ENCODE data around the gene MRPL4.

MRPL4 gene

DNA sequence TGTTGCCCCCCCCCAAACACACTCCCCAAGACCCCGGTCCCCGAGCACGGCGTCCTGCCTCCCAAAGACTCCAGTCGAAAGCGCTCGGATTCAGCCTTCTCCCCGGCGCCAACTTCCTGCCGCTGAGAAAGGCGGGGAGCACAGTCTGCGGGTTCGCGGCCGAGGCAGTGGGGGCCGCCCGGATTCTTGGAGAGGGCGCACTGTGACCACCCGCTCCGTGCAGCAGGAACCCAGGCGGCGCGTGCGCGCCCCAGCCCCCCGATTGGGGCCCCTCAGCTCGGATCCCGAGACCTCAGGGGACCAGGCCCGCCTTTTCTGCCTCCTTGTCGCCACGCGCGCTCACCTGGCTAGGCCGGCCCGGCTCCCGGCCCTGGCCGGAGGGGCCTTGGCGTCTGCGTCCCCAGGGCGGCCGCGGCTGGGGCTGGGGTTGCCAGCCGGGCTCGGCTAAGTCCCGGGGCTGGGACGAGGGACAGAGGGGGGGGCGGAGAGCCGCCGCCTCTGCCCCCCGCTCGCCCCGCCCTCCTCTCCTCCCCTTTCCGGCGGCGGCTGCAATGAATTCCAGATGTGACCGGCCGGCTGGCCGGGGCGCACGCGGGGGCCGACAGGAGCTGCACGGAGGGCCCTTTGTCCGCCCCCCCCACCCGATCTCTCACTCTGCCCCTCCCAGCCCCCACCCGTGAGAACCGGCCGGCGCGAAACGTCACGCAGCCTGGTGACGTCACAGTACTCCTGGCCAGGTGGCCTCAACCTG lies 21.0 kb upstream of the MRPL4 start, which contains the start of gene S1PR2:
S1PR2 (minus strand) TSS at position 471 of the 751 bp plus-strand sequence. CDS start 6,426 bp downstream, outside the sequence.
- no peak for TF ChIP-seq EZH2phosphoT487 (IDR thresholded peaks at IDR 0.05; ENCODE audit: borderline replicate concordance)
- TF ChIP-seq, protein P1, sequence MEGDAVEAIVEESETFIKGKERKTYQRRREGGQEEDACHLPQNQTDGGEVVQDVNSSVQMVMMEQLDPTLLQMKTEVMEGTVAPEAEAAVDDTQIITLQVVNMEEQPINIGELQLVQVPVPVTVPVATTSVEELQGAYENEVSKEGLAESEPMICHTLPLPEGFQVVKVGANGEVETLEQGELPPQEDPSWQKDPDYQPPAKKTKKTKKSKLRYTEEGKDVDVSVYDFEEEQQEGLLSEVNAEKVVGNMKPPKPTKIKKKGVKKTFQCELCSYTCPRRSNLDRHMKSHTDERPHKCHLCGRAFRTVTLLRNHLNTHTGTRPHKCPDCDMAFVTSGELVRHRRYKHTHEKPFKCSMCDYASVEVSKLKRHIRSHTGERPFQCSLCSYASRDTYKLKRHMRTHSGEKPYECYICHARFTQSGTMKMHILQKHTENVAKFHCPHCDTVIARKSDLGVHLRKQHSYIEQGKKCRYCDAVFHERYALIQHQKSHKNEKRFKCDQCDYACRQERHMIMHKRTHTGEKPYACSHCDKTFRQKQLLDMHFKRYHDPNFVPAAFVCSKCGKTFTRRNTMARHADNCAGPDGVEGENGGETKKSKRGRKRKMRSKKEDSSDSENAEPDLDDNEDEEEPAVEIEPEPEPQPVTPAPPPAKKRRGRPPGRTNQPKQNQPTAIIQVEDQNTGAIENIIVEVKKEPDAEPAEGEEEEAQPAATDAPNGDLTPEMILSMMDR (conservative IDR thresholded peaks at IDR 0.05; ENCODE audit: low read length), result no peak
- Histone ChIP-seq H3F3A (ENCODE audit: low read depth) (no peaks in the 10 kb centered on the region; the same call in 1 of the 2 replicates), H3K79me2 (ENCODE audit: insufficient read depth, low read length) (peaks cover 10% of the 10 kb centered on the region; the same call in 1 of the 2 replicates), H3K9me3 (ENCODE audit: insufficient read depth, low read depth, low read length) (no peaks in the 10 kb centered on the region), H3K9me2 (replicated peaks; ENCODE audit: low read depth, low read length) (no peaks in the 10 kb centered on the region), H3K27me3 (ENCODE audit: insufficient read depth, low read length, poor library complexity, severe bottlenecking) (no peaks in the 10 kb centered on the region), H3K9ac (ENCODE audit: low read depth, low read length, poor library complexity, severe bottlenecking) (peak within 1 kb of the TSS; percentile 76), H3K4me2 (ENCODE audit: low read depth, low read length, poor library complexity, severe bottlenecking) (peak within 1 kb of the TSS; percentile 82), H3K4me1 (ENCODE audit: insufficient read depth, low read length, poor library complexity, severe bottlenecking) (peaks cover 27% of the 10 kb centered on the region), H2AFZ (ENCODE audit: low read length) (peak within 1 kb of the TSS; percentile 94), H3K36me3 (ENCODE audit: insufficient read depth, low read length) (no peaks in the 10 kb centered on the region), H4K20me1 (ENCODE audit: insufficient read depth, low read length, poor library complexity, severe bottlenecking) (no peaks in the 10 kb centered on the region), H3K4me3 (ENCODE audit: low read length, poor library complexity, severe bottlenecking) (peak within 1 kb of the TSS; percentile 78)

DNA sequence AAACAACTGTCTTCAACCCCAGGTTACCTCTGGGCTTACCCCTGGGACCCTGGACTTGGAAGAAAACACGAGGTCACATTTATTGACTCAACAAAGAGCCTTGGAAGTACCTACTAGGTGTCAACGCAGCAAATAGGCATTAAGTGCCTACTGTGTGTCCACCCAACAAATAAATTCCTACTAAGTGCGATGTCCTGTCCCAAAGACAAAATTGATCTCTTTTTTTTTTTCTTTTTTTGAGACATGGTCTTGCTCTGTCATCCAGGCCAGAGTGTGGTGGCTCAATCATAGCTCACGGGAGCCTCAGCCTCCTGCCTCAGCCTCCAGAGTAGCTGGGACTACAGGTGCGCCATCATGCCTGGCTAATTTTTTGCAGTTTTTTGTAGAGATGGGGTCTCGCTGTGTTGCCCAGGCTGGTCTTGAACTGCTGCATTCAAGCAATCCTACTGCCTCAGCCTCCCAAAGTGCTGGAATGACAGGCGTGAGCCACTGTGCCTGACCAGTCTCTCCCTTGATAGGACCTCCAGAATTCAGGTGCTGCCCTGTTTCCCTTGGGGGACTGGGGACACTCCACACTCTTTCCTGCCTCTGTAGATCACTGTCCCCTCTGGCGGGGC lies 20.3 kb upstream of the MRPL4 start:
- Histone ChIP-seq H3K9me3 (ENCODE audit: insufficient read depth, low read depth, low read length) (no peaks in the 10 kb centered on the region), H3F3A (ENCODE audit: low read depth) (no peaks in the 10 kb centered on the region; the same call in 1 of the 2 replicates), H3K9ac (ENCODE audit: low read depth, low read length, poor library complexity, severe bottlenecking) (peak overlapping the region; percentile 76), H3K4me1 (ENCODE audit: insufficient read depth, low read length, poor library complexity, severe bottlenecking) (peaks cover 32% of the 10 kb centered on the region), H2AFZ (ENCODE audit: low read length) (peak overlapping the region; percentile 94), H3K79me2 (ENCODE audit: insufficient read depth, low read length) (peaks cover 10% of the 10 kb centered on the region; the same call in 1 of the 2 replicates), H3K27me3 (ENCODE audit: insufficient read depth, low read length, poor library complexity, severe bottlenecking) (no peaks in the 10 kb centered on the region), H3K36me3 (ENCODE audit: insufficient read depth, low read length) (no peaks in the 10 kb centered on the region), H3K9me2 (replicated peaks; ENCODE audit: low read depth, low read length) (no peaks in the 10 kb centered on the region), H3K4me2 (ENCODE audit: low read depth, low read length, poor library complexity, severe bottlenecking) (peak overlapping the region; percentile 82), H3K4me3 (ENCODE audit: low read length, poor library complexity, severe bottlenecking) (peak overlapping the region; percentile 78), H4K20me1 (ENCODE audit: insufficient read depth, low read length, poor library complexity, severe bottlenecking) (no peaks in the 10 kb centered on the region)
- TF ChIP-seq, protein P1 (conservative IDR thresholded peaks at IDR 0.05; ENCODE audit: low read length), result no peak
- no peak for TF ChIP-seq EZH2phosphoT487 (IDR thresholded peaks at IDR 0.05; ENCODE audit: borderline replicate concordance)

DNA sequence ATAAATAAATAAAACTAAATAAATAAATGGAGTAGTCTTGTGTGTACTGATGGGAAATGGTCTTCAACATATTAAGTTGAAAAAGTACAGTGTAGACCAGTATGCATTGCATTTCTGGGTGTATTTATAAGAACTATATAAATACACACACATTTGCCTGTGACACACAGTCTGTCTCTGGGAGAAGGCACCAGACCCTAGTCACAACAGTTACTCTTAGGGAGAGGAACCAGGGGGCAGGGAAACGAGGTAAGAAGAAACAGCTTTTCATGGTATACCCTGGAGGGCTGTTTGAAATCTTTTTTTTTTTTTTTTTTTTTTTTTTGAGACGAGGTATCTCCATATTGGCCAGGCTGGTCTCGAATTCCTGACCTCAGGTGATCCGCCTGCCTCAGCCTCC lies 18.1 kb upstream of the MRPL4 start:
- no peak overlapping the region for H2AFZ ChIP-seq (ENCODE audit: low read length)
- H3K4me3 ChIP-seq (ENCODE audit: low read length, poor library complexity, severe bottlenecking), result no peak overlapping the region
- no peak overlapping the region for H3K9ac ChIP-seq (ENCODE audit: low read depth, low read length, poor library complexity, severe bottlenecking)
- H3F3A ChIP-seq (ENCODE audit: low read depth), result no peaks in the 10 kb centered on the region; the same call in 1 of the 2 replicates
- peaks cover 28% of the 10 kb centered on the region for H3K4me1 ChIP-seq (ENCODE audit: insufficient read depth, low read length, poor library complexity, severe bottlenecking)
- no peak overlapping the region for H3K4me2 ChIP-seq (ENCODE audit: low read depth, low read length, poor library complexity, severe bottlenecking)
- H3K36me3 ChIP-seq (ENCODE audit: insufficient read depth, low read length), result no peaks in the 10 kb centered on the region
- no peaks in the 10 kb centered on the region for H3K9me2 ChIP-seq (replicated peaks; ENCODE audit: low read depth, low read length)
- H3K9me3 ChIP-seq (ENCODE audit: insufficient read depth, low read depth, low read length), result no peaks in the 10 kb centered on the region
- H3K79me2 ChIP-seq (ENCODE audit: insufficient read depth, low read length), result peaks cover 10% of the 10 kb centered on the region; the same call in 1 of the 2 replicates
- H4K20me1 ChIP-seq (ENCODE audit: insufficient read depth, low read length, poor library complexity, severe bottlenecking), result no peaks in the 10 kb centered on the region
- TF ChIP-seq, protein P1 (conservative IDR thresholded peaks at IDR 0.05; ENCODE audit: low read length), result no peak
- TF ChIP-seq EZH2phosphoT487 (IDR thresholded peaks at IDR 0.05; ENCODE audit: borderline replicate concordance), result no peak
- H3K27me3 ChIP-seq (ENCODE audit: insufficient read depth, low read length, poor library complexity, severe bottlenecking), result no peaks in the 10 kb centered on the region
